ENCODE results near the gene NELL1.

The NELL1 gene

DNA sequence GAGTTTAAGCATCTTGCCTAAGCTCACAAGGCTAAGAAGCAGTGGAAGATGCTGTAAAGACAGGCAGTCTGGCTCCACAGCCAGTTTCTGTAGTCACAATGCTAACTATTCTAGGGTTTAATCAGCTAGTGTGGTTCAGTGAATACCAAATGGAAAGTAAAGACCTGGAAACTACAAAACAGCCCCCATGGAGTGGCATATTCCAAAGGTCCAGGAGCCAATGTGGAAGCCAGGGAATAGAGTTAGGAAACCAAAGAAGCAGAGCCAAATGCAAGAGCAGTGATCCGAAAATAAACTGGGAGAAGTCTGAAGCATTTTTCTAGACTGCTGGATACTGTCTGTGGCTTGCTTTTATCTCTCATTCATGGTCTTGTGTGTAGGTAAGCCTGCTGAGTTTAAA lies 792.3 kb downstream of the NELL1 start:
- TF ChIP-seq POLR2A (IDR thresholded peaks at IDR 0.05; ENCODE audit: low read depth, low read length), result no peak
- FAIRE-seq (no peak), DNase-seq (ENCODE audit: insufficient read length, low spot score) (no peak)

DNA sequence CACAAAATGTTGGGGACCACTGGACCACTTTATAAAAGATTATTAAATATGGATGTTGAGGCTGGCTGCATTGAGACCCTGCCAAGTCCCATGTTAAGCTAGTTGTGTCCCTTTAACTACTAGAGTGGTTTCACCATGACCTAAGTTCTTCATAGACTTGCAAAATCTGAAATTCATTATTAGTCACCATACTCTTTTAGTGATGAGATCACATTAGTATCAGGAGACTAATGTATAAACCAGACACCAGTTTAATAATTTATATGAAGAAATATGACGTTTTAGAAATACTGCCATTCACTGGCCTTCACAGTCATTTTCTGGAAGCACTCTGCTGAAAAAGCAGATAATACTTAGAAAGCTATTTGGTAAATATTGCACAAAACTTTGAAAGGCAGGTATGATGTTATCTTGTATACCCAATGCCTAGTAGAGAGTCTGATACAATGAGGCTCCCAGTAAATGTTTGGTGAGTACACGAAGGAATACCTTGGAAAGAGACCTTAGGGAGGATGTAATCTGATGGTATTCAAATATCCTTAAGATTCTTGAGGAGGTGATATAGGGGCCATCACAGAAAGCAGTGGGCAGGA lies 795.3 kb downstream of the NELL1 start:
- TF ChIP-seq POLR2A (IDR thresholded peaks at IDR 0.05; ENCODE audit: low read depth, low read length), result no peak
- FAIRE-seq, result no peak
- no peak for DNase-seq (ENCODE audit: insufficient read length, low spot score)

DNA sequence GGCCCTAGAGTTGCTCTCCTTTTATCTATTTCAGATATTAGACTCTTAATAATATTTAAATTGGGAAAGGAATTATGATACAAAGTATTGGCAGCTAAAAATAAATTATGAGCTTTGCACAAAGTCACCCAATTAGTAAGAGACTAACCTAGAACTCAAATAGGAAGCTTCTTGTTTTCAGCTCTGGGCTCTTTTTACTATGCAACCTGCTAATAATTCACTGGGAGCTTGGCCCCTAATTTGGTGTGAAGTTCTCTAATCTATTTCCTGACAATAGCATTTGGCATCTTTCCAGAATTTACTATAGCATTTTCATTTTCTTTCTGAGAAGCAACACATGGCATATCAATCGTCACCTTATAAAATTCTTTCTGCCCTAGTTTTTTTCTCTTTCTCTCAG lies 795.8 kb downstream of the NELL1 start:
- TF ChIP-seq POLR2A (IDR thresholded peaks at IDR 0.05; ENCODE audit: low read depth, low read length), result no peak
- FAIRE-seq, result no peak
- DNase-seq (ENCODE audit: insufficient read length, low spot score), result no peak

DNA sequence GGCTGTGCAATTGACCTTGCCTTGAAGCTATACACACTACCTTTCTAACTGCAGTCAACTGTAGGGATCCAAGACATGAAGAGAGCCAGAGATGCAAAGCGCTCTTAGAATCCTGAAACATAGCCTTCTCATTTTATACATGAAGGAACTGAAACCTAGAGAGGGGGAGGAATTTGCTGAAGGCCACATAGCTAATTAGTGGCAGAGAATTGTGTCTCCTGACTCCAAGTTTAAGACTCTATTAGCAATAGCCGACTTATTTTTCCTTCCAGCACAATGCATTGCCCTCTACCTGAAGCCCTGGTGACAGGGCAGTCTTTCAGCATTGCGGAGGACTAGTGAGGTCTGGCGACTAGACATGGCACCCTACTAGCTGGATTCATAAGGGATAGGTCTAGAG lies 796.5 kb downstream of the NELL1 start:
- DNase-seq (ENCODE audit: insufficient read length, low spot score) (no peak), FAIRE-seq (no peak)
- no peak for TF ChIP-seq POLR2A (IDR thresholded peaks at IDR 0.05; ENCODE audit: low read depth, low read length)

DNA sequence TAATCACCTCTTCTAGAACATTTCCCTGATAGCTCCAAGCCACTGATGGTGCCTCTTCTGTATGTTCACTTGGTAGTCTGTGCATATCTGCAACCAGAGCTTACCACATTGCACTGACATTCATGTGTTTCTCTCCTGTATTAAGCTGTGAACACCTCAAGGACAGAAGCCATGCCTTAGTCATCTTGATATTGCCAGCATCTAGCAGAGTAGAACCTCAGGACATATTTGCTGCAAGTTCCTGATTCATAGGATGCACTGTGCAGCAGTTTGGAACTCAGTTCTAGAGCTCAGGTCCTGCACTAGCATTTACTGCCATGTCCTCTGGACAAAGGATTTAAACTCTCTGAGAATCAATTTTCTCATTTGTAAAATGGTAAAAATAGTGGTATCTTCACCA lies 801.1 kb downstream of the NELL1 start:
- no peak for TF ChIP-seq POLR2A (IDR thresholded peaks at IDR 0.05; ENCODE audit: low read depth, low read length)
- FAIRE-seq (no peak), DNase-seq (ENCODE audit: insufficient read length, low spot score) (no peak)

DNA sequence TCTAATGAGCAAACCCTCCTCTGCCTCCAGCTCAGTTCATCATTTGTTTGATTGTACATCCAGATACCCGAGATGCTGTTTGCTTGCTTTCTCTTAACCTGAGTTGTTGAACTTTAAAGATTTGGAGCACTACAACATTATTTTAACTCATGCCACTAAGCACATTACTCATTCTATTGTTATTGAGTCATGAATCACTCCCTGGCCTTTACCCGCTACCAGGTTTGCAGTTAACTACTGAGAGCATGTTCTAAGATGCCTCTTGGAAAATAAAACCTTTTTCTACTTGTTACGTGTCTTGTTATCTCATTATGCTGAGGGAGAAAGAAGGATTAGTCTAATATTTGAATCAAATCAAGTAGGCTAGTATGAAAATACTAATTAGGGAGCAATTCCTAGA lies 802.9 kb downstream of the NELL1 start:
- FAIRE-seq (no peak), DNase-seq (ENCODE audit: insufficient read length, low spot score) (no peak)
- no peak for TF ChIP-seq POLR2A (IDR thresholded peaks at IDR 0.05; ENCODE audit: low read depth, low read length)

DNA sequence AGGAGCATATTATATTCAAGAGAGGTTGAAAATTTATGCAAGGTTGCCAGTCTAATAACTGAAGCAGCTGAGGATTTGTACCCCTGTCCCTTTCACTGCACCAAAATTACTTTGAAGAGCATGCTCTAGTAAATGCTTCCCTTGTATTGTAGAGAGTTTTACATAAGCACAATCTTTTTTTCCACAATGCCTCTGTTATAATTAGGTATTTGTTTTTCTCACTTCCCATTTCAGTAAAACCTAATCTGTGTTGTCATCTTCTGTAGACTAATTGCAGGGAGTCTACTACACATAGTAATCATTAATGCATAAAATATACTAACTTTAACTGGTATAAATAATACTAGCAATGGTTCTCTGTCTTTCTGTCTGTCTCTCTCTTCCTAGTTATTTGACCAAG lies 805.1 kb downstream of the NELL1 start:
- TF ChIP-seq POLR2A (IDR thresholded peaks at IDR 0.05; ENCODE audit: low read depth, low read length), result no peak
- FAIRE-seq (no peak), DNase-seq (ENCODE audit: insufficient read length, low spot score) (no peak)

DNA sequence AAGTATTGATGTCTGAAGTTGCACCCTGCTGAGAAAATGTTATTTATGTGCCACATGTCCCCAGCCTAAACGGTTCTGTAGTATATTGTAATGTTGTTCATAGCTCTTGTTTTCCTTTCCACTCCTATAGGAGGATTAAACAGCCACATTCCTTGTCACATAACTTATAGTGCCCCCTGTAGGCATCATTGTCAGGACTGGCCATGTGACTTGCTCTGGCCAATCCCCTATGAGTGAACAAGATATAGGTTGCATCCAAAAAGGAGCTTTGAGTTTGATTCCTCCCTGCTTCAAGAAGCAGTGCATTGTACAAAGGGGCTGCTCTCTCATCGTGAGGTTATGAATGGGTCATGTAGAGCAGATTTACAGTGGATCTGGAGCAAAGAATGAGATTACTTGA lies 805.9 kb downstream of the NELL1 start:
- no peak for TF ChIP-seq POLR2A (IDR thresholded peaks at IDR 0.05; ENCODE audit: low read depth, low read length)
- no peak for FAIRE-seq

DNA sequence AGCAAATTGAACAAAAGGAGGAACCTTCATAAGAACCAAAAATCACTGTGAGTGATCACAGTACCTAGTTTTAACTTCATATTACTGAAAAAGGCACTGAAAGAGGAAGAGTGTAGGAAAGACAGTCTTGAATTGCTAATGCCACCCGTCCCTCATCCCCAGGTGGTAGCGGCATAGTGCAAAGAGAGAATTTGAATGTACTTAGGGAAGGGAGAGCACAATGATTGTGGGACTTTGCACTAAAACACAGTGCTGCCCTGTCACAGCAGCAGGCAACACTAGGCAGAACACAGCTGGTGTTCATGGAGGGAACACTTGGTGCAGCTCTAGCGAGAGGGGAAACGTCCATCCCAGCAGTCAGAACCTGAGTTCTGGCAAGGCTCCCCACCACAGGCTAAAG lies 807.2 kb downstream of the NELL1 start:
- DNase-seq (ENCODE audit: insufficient read length, low spot score) (no peak), FAIRE-seq (no peak)
- no peak for TF ChIP-seq POLR2A (IDR thresholded peaks at IDR 0.05; ENCODE audit: low read depth, low read length)

More for the DNA sequence above, 805.9 kb downstream of the NELL1 start:
- no peak for DNase-seq (ENCODE audit: insufficient read length, low spot score)

DNA sequence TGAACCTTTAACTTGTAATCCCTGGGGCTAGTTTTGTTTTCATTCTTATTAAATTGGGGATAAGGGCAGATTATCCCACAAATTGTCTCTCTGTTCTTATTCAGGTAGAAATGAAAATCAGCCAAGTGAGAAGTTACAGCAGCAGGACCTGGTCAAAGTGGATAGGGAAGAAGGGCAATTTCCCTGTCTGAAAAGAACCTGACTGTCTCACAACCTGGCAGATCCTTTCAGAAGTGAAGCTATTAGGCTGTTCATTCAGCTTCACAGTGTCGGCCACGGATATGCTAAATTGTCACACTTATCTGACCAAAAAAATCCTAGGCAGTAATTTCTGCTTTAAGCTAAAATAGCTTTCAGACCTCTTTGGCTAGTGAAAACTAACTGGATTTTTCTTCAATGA lies 810.9 kb downstream of the NELL1 start:
- no peak for TF ChIP-seq POLR2A (IDR thresholded peaks at IDR 0.05; ENCODE audit: low read depth, low read length)
- FAIRE-seq, result no peak
- no peak for DNase-seq (ENCODE audit: insufficient read length, low spot score)

DNA sequence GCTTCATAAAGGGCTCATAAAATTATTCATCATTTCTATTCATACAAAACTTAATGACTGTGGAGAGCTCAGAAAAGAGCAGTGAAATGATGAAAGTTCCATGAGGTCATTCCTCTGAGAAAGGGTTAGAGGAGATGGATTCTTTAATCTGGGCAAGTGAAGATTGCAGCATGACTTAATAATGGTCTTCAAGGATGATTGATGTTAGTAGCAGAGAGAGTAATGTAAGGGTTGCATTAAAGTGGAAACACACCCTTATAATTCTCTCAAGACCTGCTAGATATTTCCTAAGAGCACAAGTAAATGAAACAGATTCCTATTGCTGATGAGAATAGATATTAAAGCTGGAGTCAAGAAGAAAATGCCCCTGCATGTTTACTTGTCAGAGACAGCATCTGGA lies 811.9 kb downstream of the NELL1 start:
- DNase-seq (ENCODE audit: insufficient read length, low spot score) (no peak), FAIRE-seq (no peak)
- no peak for TF ChIP-seq POLR2A (IDR thresholded peaks at IDR 0.05; ENCODE audit: low read depth, low read length)

DNA sequence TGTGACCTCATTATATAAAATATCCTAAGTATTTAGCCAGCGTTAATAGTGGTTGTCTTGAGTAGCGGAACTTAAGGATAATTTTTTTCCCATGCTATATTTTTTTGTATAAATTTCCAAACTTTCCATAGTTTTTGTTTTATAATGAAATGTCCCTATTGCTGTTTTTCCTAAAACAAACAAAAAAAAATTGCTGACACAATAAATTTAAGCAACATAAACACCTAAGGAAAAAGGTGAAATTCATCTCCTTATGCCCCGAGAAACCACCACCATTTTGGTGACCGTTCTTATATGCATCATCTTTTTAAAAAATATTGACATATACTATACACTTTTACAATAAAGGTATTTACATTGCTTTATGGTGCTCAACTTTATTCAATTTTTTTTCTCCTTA lies 814.7 kb downstream of the NELL1 start:
- TF ChIP-seq POLR2A (IDR thresholded peaks at IDR 0.05; ENCODE audit: low read depth, low read length), result no peak
- no peak for FAIRE-seq
- no peak for DNase-seq (ENCODE audit: insufficient read length, low spot score)

DNA sequence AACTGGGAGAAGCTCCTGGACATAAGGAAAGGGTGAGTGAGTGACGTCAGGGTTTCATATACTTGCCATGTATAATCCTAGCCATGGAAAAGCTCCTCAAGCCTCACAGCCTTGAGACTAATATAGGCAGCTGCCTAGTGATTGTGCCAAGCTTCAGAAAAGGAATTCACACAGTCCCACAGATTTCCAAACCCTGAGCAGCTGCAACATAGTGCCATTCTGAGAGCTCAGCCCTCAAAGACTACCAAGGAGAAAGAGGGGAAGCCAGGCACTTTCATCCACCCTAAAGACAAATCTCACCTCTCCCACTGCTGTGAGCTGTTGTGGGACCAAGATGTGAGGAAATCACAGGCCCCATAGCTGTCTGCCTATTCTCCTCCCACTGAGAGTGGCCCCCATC lies 815.6 kb downstream of the NELL1 start:
- TF ChIP-seq POLR2A (IDR thresholded peaks at IDR 0.05; ENCODE audit: low read depth, low read length), result no peak
- no peak for DNase-seq (ENCODE audit: insufficient read length, low spot score)
- no peak for FAIRE-seq

DNA sequence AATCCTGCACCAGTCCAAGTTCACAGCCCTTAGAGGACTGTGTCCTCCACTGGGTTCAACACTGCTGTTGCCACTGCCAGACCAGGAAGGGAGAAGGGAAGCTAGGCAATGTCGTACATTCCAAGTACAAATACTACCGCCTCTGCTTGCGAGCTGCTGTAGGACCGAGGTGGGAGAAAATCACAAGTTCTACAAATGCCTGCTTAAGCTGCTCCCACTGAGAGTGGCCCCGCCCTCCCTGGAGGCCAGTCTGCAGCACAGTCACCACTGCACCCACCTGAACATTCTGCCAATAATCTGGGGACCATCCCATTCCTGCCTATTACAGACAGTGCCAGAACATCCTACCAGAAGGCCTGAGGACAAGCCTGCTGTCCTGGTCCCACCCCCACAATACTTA lies 816.0 kb downstream of the NELL1 start:
- FAIRE-seq (no peak), DNase-seq (ENCODE audit: insufficient read length, low spot score) (no peak)
- no peak for TF ChIP-seq POLR2A (IDR thresholded peaks at IDR 0.05; ENCODE audit: low read depth, low read length)

DNA sequence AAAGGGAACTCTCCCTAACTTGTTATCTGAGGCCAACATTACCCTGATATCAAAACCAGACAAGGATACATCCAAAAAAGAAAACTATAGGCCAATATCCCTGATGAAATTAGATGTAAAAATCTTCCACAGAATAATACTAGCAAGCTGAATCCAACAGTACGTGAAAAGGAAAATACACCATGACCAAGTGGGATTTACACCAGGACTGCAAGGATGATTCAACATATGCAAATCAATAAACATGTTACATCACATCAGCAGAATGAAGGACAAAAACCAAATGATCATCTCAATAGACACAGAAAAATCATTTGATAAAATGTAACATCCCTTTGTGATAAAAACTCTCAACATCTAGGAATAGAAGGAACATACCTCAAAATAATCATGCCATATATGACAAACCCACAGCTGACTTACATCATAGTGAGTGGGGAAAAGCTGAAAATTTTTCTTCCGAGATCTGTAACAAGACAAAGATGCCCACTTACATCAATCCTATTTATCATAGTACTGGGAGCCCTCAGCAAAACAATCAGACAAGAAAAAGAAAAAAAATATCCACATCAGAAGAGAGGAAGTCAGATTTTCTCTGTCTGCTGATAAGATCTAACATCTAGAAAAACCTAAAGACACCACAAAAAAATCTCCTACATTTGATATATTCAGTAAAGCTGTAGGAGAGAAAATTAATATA lies 820.2 kb downstream of the NELL1 start:
- no peak for DNase-seq (ENCODE audit: insufficient read length, low spot score)
- no peak for TF ChIP-seq POLR2A (IDR thresholded peaks at IDR 0.05; ENCODE audit: low read depth, low read length)
- FAIRE-seq, result no peak

Data from H54 (cell line).